GM10266 (cell line): ENCODE results near the gene GRSF1.
A peak's percentile ranks its signal among the peaks of the same experiment; 100 is the strongest.
"Not testable (repeated sequence)": the region's sequence is repeated elsewhere in the genome, so short reads cannot be mapped to it uniquely, and the experiment has no call there.

Experiments
- DNase-seq: peaks from one replicate; pipeline ENCODE4 v3.0.0; 2012; ENCODE audit errors: extremely low spot score
- CTCF ChIP-seq: IDR thresholded peaks from 2 replicates; pipeline ENCODE4 v1.5.1; 2012; ENCODE audit warnings: mild to moderate bottlenecking, low read depth; ENCODE audit not compliant: control insufficient read depth, insufficient read depth; ENCODE audit errors: missing control alignments

Gene GRSF1

GRCh38 chr4:70842761-70843435 is 3.2 kb upstream of the GRSF1 start:
- peak; percentile 43 for DNase-seq
- TF ChIP-seq CTCF, result no peak

GRCh38 chr4:70841951-70842350 is 2.3 kb upstream of the GRSF1 start:
- TF ChIP-seq CTCF, result no peak
- no peak for DNase-seq

GRCh38 chr4:70841211-70841610 is 1.5 kb upstream of the GRSF1 start:
- TF ChIP-seq CTCF, result no peak
- DNase-seq, result no peak

GRCh38 chr4:70840631-70841030 is 941 bp upstream of the GRSF1 start:
- not testable (repeated sequence) for DNase-seq

GRCh38 chr4:70840137-70840536 is 447 bp upstream of the GRSF1 start:
- DNase-seq, result not testable (repeated sequence)

GRCh38 chr4:70838666-70839588 is 763 bp downstream of the GRSF1 start:
- no peak for TF ChIP-seq CTCF
- peak; percentile 77 for DNase-seq

GRCh38 chr4:70838204-70838603 is 1.5 kb downstream of the GRSF1 start:
- TF ChIP-seq CTCF, result no peak
- DNase-seq, result no peak

- TF ChIP-seq CTCF, result no peak
- no peak for DNase-seq
Observed at GRCh38 chr4:70836081-70836480, 3.6 kb downstream of the GRSF1 start.
